GM12878 (cell line): ENCODE measurements around the gene ZNF32. TPM values are rescaled to one million over a fixed set of nuclear protein-coding genes. Genes with fewer than 3 reads are reported as not detected.

Experiments used
- ATAC-seq: fragments of 200-7000 bp; cut with Tn5 transposase; 3 replicates; pipeline ENCODE4 v1.9.1; 2020; ENCODE audit warnings: mild to moderate bottlenecking, moderate library complexity
- BruUV-seq: library from RNA; stranded (reverse); fragments of 400-500 nt; replicated peaks from 2 replicates; lab custom pipeline; 2021; lab: Mats Ljungman, UMichigan
- CTCF ChIA-PET: fragments of 300-600 bp; sonication (Branson Sonifier 250); formaldehyde crosslinking; extraction: SDS; loops from one replicate; lab custom pipeline; 2021; ENCODE audit warnings: inconsistent platforms; lab: Yijun Ruan, JAX
- POLR2A ChIA-PET: fragments of 350-600 bp; formaldehyde crosslinking; extraction: SDS; loops from one replicate; lab custom pipeline; 2021; ENCODE audit warnings: inconsistent platforms; lab: Charles Lee
- RAD21 ChIA-PET: fragments of 300-600 bp; sonication (Branson Sonifier 250); formaldehyde crosslinking; loops from one replicate; lab custom pipeline; 2023; ENCODE audit warnings: antibody characterized with exemption; ENCODE audit not compliant: unreplicated experiment; lab: Charles Lee
- SMC1A ChIA-PET: fragments of 300-600 bp; sonication (Branson Sonifier 250); formaldehyde crosslinking; loops from one replicate; lab custom pipeline; 2023; ENCODE audit not compliant: unreplicated experiment, uncharacterized antibody; lab: Charles Lee
- DNase-seq: peaks from one replicate; pipeline ENCODE4 v3.0.0-alpha.2; 2011; ENCODE audit warnings: low read depth, low spot score
- FAIRE-seq: peaks from 3 replicates; lab custom pipeline; 2011; peaks lifted over from hg19 to GRCh38; lab: Jason Lieb, UNC
- H2AFZ ChIP-seq: 2 replicates; pipeline ENCODE4 v1.6.0; 2011; ENCODE audit warnings: low read depth, low read length, control low read depth; ENCODE audit not compliant: control insufficient read depth
- H3K27ac ChIP-seq: 2 replicates; pipeline ENCODE4 v1.5.1; 2011; ENCODE audit warnings: control low read depth; ENCODE audit not compliant: control insufficient read depth, insufficient read depth
- H3K27me3 ChIP-seq, 2 experiments: replicated peaks in 1 of 2; 2 replicates each; pipeline versions ENCODE4 v1.6.0 to v1.6.1; 2011; ENCODE audit warnings: low read length in 1 of 2; ENCODE audit not compliant: control insufficient read depth in 2 of 2, insufficient read depth in 2 of 2
- H3K36me3 ChIP-seq, 2 experiments: 2 replicates each; pipeline ENCODE4 v1.5.1; 2011; ENCODE audit warnings: low read length in 1 of 2; ENCODE audit not compliant: control insufficient read depth in 2 of 2, insufficient read depth in 2 of 2
- H3K4me1 ChIP-seq: 2 replicates; pipeline ENCODE4 v1.6.1; 2011; ENCODE audit warnings: mild to moderate bottlenecking, low read length, moderate library complexity, mixed read lengths; ENCODE audit not compliant: control insufficient read depth, insufficient read depth
- H3K4me2 ChIP-seq: 2 replicates; pipeline ENCODE4 v1.6.0; 2011; ENCODE audit warnings: control low read depth; ENCODE audit not compliant: control insufficient read depth, insufficient read depth
- H3K4me3 ChIP-seq: fragments of 200-600 bp; sonication (generic); 2 replicates; pipeline ENCODE4 v1.5.1; 2016
- H3K79me2 ChIP-seq: 2 replicates; pipeline ENCODE4 v1.6.0; 2011; ENCODE audit warnings: low read length; ENCODE audit not compliant: control insufficient read depth, insufficient read depth
- H3K9ac ChIP-seq: 2 replicates; pipeline ENCODE4 v1.8.0; 2011; ENCODE audit warnings: low read length, control low read depth, mixed read lengths; ENCODE audit not compliant: control insufficient read depth, insufficient read depth
- H3K9me3 ChIP-seq: replicated peaks from 3 replicates; pipeline ENCODE4 v1.5.1; 2011; ENCODE audit warnings: mild to moderate bottlenecking, low read length; ENCODE audit not compliant: control insufficient read depth, insufficient read depth
- H4K20me1 ChIP-seq: 2 replicates; pipeline ENCODE4 v1.6.0; 2011; ENCODE audit not compliant: control insufficient read depth, insufficient read depth
- EZH2 ChIP-seq: IDR thresholded peaks from 2 replicates; pipeline ENCODE4 v1.6.1; 2012; ENCODE audit warnings: low read depth, mild to moderate bottlenecking, control low read depth, inconsistent platforms, low read length, borderline replicate concordance; ENCODE audit not compliant: control insufficient read depth
- FOXM1 ChIP-seq: IDR thresholded peaks from 2 replicates; pipeline ENCODE4 v1.6.1; 2012; ENCODE audit warnings: low read depth, mild to moderate bottlenecking, inconsistent platforms, low read length, moderate library complexity
- RAD51 ChIP-seq: fragments of 450-650 bp; IDR thresholded peaks from 2 replicates; pipeline ENCODE4 v1.6.1; 2016; ENCODE audit warnings: moderate library complexity, mild to moderate bottlenecking, inconsistent platforms
- SUZ12 ChIP-seq: fragments of 200-600 bp; sonication (generic); IDR thresholded peaks from one replicate; pipeline ENCODE4 v1.6.1; 2018; ENCODE audit warnings: antibody characterized with exemption, mild to moderate bottlenecking; ENCODE audit not compliant: unreplicated experiment
- WRNIP1 ChIP-seq: IDR thresholded peaks from 2 replicates; pipeline ENCODE4 v1.6.1; 2011; ENCODE audit warnings: low read depth, low read length, improper control_type of control experiment, borderline replicate concordance
- WGBS: methylation state at CpG from one replicate; pipeline ENCODE4 v1.1.6; 2016; ENCODE audit warnings: low lambda C conversion rate; ENCODE audit not compliant: insufficient replicate concordance, insufficient coverage; ENCODE audit errors: missing lambda C conversion rate; 5-methylcytosine and 5-hydroxymethylcytosine counted together
- in situ Hi-C: fragments of 300-500 bp; cut with MboI; formaldehyde crosslinking; loops from 9 replicates; pipeline ENCODE4 v1.14.3; 2018; ENCODE audit warnings: mixed read lengths
- intact Hi-C: fragments of 100-400 bp; cut with micrococcal nuclease; formaldehyde crosslinking; loops from one replicate; pipeline ENCODE4 v1.14.2; 2022; ENCODE audit not compliant: unreplicated experiment
- polyA plus RNA-seq, 11 experiments: library from polyadenylated mRNA; depleted of rRNA in 4 of 11; unstranded in 6 of 11; stranded (reverse) in 5 of 11; fragments of >200 nt; fragmentation: Nextera tagmentation in 4 of 11; fragmentation: Illumina TruSeq in 1 of 11; extraction: Ambion mirVana in 4 of 11; extraction: Trizol in 1 of 11; gene quantifications; 1 replicate in 1 of 11; 2 replicates in 10 of 11; pipeline versions ENCODE4 v1.2.1 to v1.2.3, GENCODE V29; 2011 to 2016; ENCODE audit warnings: inconsistent platforms in 2 of 11, missing spikeins in 2 of 11, low read depth in 1 of 11
- total RNA-seq, 4 experiments: library from RNA; depleted of rRNA in 3 of 4; stranded (reverse); fragments of >200 nt in 3 of 4; fragmentation: Illumina TruSeq in 1 of 4; extraction: Trizol in 1 of 4; gene quantifications; 2 replicates each; pipeline versions ENCODE4 v1.2.1 to v1.2.3, GENCODE V29; 2013 to 2021
- TF ChIP-seq, protein P1 (sequence below): fragments of 450-650 bp; IDR thresholded peaks from 2 replicates; pipeline ENCODE4 v1.6.1; 2017; ENCODE audit warnings: mild to moderate bottlenecking
- TF ChIP-seq, protein P2 (sequence below): IDR thresholded peaks from 2 replicates; pipeline ENCODE4 v1.6.1; 2012; ENCODE audit warnings: low read length, inconsistent platforms
- TF ChIP-seq, protein P3 (sequence below): fragments of 450-650 bp; IDR thresholded peaks from 2 replicates; pipeline ENCODE4 v1.6.1; 2016; ENCODE audit warnings: mild to moderate bottlenecking
- TF ChIP-seq, protein P4 (sequence below): IDR thresholded peaks from 2 replicates; pipeline ENCODE4 v1.6.1; 2012; ENCODE audit warnings: low read depth, low read length, improper control_type of control experiment

Gene ZNF32
- total and polyA plus RNA-seq, 10 of the 15 experiments (the other 5 are each of a cell fraction or from before 2014, with no cell fraction given), result 1.9 to 23.0 (median 3.4) TPM

DNA sequence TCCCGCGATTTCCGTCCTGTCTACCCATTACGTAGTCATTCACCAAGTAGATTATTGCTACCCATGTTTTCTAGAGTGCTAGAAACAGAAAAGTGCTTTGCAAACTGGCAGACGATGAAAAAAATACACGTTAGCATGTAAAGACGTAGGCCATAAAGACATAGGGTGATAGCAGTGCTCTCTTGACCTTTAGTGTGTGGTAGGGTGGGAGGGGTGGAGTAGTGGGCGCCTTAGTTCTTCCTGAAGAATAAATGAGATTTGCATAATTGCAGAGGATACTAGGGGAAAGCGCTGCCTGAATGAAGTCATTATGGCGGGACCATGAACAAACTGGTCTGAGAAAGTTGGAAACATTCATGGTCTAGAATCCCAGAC, 41.5 kb downstream of the ZNF32 start:
- Histone ChIP-seq H3K4me1 (no peaks in the 10 kb centered on the region; the same call in 1 of the 2 replicates), H3K79me2 (peaks cover 3% of the 10 kb centered on the region), H3K27me3 (no peaks in the 10 kb centered on the region), H3K36me3 (peaks cover 0 to 4% of the 10 kb centered on the region in 2 experiments; a peak in 2 of 4 replicates), H3K9ac (no peak overlapping the region; the same call in none of the 2 replicates), H3K4me3 (peak overlapping the region; percentile 86), H3K4me2 (peak overlapping the region; percentile 95), H2AFZ (peak overlapping the region; percentile 90; the same call in 1 of the 2 replicates), H4K20me1 (no peaks in the 10 kb centered on the region), H3K9me3 (peaks cover under 1% of the 10 kb centered on the region; the same call in 1 of the 3 replicates), H3K27ac (no peak overlapping the region)
- intact Hi-C loops, result no loop called here
- in situ Hi-C loops, result no loop called here
- no TSS peak for BruUV-seq
- FAIRE-seq (no peak), DNase-seq (no peak), ATAC-seq (no peak)
- TF ChIP-seq, protein P1, sequence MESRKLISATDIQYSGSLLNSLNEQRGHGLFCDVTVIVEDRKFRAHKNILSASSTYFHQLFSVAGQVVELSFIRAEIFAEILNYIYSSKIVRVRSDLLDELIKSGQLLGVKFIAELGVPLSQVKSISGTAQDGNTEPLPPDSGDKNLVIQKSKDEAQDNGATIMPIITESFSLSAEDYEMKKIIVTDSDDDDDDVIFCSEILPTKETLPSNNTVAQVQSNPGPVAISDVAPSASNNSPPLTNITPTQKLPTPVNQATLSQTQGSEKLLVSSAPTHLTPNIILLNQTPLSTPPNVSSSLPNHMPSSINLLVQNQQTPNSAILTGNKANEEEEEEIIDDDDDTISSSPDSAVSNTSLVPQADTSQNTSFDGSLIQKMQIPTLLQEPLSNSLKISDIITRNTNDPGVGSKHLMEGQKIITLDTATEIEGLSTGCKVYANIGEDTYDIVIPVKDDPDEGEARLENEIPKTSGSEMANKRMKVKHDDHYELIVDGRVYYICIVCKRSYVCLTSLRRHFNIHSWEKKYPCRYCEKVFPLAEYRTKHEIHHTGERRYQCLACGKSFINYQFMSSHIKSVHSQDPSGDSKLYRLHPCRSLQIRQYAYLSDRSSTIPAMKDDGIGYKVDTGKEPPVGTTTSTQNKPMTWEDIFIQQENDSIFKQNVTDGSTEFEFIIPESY, result no peak
- no peak for TF ChIP-seq WRNIP1
- TF ChIP-seq, protein P2, sequence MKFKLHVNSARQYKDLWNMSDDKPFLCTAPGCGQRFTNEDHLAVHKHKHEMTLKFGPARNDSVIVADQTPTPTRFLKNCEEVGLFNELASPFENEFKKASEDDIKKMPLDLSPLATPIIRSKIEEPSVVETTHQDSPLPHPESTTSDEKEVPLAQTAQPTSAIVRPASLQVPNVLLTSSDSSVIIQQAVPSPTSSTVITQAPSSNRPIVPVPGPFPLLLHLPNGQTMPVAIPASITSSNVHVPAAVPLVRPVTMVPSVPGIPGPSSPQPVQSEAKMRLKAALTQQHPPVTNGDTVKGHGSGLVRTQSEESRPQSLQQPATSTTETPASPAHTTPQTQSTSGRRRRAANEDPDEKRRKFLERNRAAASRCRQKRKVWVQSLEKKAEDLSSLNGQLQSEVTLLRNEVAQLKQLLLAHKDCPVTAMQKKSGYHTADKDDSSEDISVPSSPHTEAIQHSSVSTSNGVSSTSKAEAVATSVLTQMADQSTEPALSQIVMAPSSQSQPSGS, result no peak
- TF ChIP-seq, protein P3, sequence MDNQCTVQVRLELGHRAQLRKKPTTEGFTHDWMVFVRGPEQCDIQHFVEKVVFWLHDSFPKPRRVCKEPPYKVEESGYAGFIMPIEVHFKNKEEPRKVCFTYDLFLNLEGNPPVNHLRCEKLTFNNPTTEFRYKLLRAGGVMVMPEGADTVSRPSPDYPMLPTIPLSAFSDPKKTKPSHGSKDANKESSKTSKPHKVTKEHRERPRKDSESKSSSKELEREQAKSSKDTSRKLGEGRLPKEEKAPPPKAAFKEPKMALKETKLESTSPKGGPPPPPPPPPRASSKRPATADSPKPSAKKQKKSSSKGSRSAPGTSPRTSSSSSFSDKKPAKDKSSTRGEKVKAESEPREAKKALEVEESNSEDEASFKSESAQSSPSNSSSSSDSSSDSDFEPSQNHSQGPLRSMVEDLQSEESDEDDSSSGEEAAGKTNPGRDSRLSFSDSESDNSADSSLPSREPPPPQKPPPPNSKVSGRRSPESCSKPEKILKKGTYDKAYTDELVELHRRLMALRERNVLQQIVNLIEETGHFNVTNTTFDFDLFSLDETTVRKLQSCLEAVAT, result peak; percentile 57; the same call in 1 of the 2 replicates
- TF ChIP-seq SUZ12, result no peak
- no peak for TF ChIP-seq FOXM1
- TF ChIP-seq EZH2, result no peak
- TF ChIP-seq RAD51, result no peak
- TF ChIP-seq, protein P4, sequence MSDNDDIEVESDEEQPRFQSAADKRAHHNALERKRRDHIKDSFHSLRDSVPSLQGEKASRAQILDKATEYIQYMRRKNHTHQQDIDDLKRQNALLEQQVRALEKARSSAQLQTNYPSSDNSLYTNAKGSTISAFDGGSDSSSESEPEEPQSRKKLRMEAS, result no peak
- ChIA-PET SMC1A (interaction anchor here (0.6 to 4.4 kb wide), 4 partner anchors 9 to 85 kb away, joined by 3 to 18 read pairs (median 6); no protein-coding TSS in a partner anchor), CTCF (interaction anchor here (0.9 to 1.5 kb wide), 2 partner anchors 32 to 145 kb away, joined by 3 to 4 read pairs; partner anchors contain the start of gene ZNF239), POLR2A (interaction anchor here (0.6 to 1.2 kb wide), 2 partner anchors 12 to 198 kb away, joined by 3 read pairs; no protein-coding TSS in a partner anchor), RAD21 (interaction anchor here (1.0 kb wide), 1 partner anchor 12 kb away, joined by 5 read pairs; no protein-coding TSS in a partner anchor)
- 78% methylated on average over 10 of the region's 10 CpGs for WGBS
